Measurements from ENCODE around the gene TADA2B.

GRCh38 chr4:7019367-7019766 lies 23.8 kb upstream of the TADA2B start:
- TF ChIP-seq CTCF (conservative IDR thresholded peaks at IDR 0.05; ENCODE audit: low read length) (no peak), EZH2phosphoT487 (IDR thresholded peaks at IDR 0.05; ENCODE audit: borderline replicate concordance) (no peak)

Measured in Loucy (cell line).